Mononuclear cell (primary cell): Measurements from ENCODE around the gene DNM1. TPM values are rescaled to one million over a fixed set of nuclear protein-coding genes. Genes with fewer than 3 reads are reported as not detected.

ENCODE experiments used
- H3K27me3 ChIP-seq: 2 replicates; pipeline ENCODE4 v1.6.0; 2011; ENCODE audit warnings: low read length, control low read depth; ENCODE audit not compliant: insufficient read depth
- H3K4me1 ChIP-seq: 2 replicates; pipeline ENCODE4 v1.5.1; 2011; ENCODE audit warnings: mild to moderate bottlenecking, low read length, control low read depth; ENCODE audit not compliant: insufficient read depth
- H3K4me3 ChIP-seq: 2 replicates; pipeline ENCODE4 v1.5.1; 2011; ENCODE audit warnings: mild to moderate bottlenecking, low read length, moderate library complexity
- H3K9me3 ChIP-seq: 2 replicates; pipeline ENCODE4 v1.5.1; 2011; ENCODE audit warnings: low read depth, mild to moderate bottlenecking, control low read depth, low read length
- total RNA-seq: library from RNA; depleted of rRNA; stranded (reverse); fragments of >200 nt; gene quantifications from one replicate; pipeline ENCODE4 v1.2.3, GENCODE V29; 2012

The DNM1 gene
- total RNA-seq, 1 donor, result 1.4 TPM

DNA sequence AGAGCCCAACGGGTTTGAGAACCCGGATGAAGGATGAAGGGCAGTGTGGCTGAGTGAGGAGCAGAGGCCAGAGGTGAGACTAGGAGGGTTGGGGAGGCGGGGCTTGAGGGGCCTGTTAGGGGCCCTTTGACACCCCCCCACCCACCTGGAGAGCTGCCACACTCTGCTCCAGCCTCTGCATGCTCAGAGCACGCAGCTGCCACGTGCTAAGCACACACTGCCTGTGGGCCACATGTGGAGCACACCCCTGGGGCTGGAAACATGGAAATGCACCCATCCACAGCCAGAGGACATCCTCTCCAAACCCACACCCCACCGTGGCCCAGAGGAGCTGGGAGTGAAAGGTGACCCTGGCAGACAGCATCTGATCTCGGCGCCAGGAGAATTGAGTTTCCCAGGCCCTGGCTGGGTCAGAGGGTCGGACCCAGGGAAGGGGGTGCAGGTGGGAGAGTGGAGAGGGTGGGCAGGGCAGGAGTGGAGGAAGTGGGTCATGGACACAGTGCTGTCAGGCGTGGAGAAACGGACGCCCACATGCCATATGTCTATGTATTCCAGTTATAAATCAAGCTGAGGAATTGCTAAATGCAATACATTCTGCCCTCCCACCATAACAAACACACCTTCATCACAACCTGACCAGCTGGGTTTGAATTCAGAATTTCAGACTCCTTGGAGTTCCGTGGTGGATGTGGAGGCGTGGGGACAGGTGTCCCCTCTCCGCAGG, 5.9 kb downstream of the DNM1 start:
- Histone ChIP-seq H3K4me1 (peaks cover 7% of the 10 kb centered on the region), H3K27me3 (peaks cover 8% of the 10 kb centered on the region)

DNA sequence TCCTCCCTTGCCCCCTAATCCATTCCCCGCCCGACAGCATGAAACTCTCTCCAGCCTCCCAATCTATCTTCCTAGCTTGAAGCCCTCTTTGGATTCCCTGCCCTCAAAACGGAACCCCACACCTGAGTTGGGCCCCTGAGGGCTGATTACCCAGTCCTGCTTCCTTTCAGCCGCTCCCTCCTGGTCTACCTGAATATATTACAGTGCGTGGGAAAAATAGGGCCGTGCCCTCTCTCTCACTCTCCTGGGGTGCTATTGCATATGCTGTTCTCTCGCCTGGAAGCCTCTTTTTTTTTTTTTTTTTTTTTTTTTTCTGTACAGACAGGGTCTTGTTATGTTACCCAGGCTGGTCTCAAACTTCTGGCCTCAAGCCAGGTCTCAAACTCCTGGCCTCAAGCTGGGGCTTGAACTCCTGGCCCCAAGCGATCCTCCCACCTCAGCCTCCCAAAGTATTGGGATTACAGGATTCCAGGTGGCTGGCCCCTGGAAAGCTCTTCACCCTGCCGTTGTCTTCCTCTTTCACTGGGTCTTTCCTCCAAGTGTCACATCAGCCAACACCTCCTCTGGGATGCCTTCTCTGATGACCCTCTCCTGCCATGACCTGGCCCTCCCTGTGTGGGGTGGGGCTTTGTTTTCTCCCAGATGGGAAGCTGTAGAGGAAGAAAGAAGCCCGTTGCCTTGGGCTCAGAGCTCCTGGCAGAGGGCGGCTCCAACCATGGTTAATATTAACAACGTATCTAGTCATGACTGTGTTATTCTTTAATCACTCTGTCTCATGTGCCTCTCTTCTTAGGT, 8.2 kb downstream of the DNM1 start:
- Histone ChIP-seq H3K4me3 (no peak overlapping the region), H3K27me3 (no peaks in the 10 kb centered on the region), H3K9me3 (no peaks in the 10 kb centered on the region), H3K4me1 (peaks cover 3% of the 10 kb centered on the region)

More for the DNA sequence above, 5.9 kb downstream of the DNM1 start:
- H3K4me3 ChIP-seq, result no peak overlapping the region
- no peaks in the 10 kb centered on the region for H3K9me3 ChIP-seq

DNA sequence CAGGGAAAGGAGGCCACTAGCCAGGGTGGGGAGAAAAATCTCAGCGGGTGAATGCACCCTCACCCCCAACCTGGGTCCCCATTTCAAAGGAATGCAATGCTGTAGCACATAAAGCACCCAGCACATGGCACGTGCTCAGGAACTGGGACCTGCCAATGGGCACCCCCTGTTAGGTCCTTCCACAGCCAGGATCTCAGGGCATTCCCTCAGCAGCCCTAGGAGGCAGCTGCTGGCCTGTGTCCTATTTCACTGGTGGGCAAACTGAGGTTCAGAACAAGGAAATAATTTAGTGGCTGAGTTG, 8.8 kb downstream of the DNM1 start:
- Histone ChIP-seq H3K4me3 (no peak overlapping the region), H3K27me3 (no peaks in the 10 kb centered on the region), H3K9me3 (no peaks in the 10 kb centered on the region), H3K4me1 (peaks cover 3% of the 10 kb centered on the region)

DNA sequence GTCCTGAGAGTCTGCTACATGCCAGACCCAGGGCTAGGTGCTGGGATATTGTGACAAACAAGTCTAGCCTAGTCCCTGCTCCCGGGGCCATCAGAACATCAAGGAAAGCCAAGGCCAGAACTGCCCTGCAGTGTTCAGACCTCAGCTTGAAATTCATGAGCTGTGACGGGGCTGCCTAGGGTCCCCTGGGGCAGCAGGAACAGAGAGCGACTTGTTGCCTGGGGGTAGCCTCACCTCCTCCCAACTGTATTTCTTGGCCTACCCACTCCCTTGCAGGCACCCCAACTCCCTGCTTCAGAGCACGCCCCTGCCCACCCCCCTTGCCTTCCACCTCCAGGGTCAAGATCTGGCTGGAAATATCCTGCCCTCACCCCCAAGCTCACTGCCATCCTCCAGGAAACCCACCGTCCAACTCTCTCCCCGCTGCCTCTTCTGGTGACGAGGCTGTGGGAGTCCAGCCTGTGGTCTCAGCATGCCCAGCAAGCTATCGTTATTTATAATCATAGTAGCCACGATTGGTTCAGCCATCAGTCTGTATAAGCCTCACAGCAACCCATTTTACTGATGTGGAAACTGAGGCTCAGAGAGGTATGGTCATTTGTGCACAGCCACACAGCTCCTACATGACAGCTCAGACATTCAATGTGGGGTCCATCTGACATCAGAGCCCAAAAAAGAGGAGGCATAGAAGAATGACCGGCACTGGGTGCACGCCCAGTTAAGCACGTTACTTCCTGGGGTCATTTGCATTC, 10.7 kb downstream of the DNM1 start:
- no peak overlapping the region for H3K4me3 ChIP-seq

DNA sequence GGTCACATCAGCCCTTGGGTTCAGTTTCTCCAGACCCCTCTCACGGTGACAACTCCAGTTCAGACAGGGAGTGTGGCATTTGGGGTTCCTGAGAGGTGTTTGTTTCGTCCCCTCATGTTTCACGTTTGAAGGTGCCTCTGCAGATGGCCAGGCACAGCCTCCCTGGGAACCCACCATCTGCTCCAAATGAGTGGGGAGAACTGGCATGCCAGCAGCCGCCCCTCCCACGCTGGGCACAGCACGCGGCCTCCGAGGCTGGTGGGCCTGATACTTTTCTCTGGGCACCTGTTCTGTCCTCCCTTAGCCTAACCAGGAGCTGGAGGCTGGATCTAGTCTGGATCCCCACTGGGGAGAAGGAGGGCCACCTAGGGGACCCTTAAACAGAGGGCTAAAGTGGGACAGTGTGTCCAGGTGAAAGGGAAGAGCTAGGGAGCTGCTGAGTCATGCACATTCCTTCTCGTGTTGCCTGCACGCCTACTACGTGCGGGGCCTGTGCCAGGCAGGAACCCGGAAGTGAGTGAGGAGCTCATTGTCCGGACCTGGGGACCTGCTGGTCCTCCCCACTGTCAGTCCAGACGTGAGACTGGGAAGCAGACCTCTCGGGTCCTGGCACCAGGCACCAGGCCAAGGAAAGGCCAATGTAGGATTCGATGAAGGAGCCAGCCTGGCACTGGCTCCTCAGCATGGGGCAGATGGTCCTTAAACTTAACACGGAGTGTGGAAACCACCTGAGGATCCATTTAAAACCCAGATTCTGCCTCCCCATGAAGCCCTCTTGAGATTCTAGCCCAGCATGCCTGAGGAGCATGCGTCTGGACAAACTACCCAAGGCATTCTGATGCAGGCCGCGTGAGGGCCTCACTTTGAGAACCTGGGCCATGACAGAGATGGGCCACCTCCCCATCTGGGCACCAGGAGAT, 11.7 kb downstream of the DNM1 start:
- Histone ChIP-seq H3K4me3 (no peak overlapping the region), H3K4me1 (peaks cover 17% of the 10 kb centered on the region), H3K27me3 (no peaks in the 10 kb centered on the region), H3K9me3 (no peaks in the 10 kb centered on the region)

More for the DNA sequence above, 10.7 kb downstream of the DNM1 start:
- Histone ChIP-seq H3K27me3 (no peaks in the 10 kb centered on the region), H3K4me1 (peaks cover 15% of the 10 kb centered on the region), H3K9me3 (no peaks in the 10 kb centered on the region)

DNA sequence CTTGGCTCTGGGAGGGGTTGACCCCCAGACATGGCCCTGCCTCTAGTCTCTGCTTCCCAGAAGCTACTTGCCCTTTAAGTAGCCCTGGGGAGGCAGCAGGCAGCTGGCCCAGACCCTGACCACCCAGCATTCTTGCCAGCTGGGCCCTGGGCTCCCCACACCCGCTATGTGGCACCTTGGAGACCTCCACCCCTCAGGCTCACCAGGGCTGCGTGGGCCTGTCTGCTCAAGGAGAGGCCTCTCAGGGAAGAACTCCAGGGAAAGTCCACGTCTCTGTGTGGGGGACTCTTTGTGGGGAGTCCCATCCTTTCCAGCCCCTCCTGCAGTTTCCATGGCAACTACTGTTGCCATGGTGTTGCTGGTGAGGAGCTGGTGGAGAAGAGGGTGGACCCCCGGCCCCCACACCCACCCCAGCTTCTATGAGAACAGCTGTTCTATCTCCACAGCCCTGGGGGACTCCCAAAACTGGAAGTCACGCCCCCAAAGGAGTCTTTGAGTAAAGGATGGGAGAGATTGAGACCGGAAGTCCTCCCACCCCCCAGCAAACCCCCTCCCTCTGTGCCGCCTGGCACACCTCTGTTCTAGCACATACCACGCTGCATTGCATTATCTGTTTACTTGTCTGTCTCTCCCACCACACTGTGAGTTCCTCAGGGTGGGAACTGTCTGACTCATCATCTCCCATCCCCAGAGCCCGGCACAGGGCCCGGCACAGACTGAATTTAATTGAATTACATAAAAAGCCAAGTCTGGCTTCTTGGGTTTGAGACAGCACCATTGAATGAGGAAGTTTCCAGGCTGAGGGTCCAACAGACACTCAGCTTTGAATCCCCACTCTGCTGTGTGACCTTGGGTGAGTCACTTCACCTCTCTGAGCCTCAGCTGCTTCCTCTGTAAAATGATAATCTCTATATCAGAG, 12.6 kb downstream of the DNM1 start:
- H3K9me3 ChIP-seq, result no peaks in the 10 kb centered on the region
- H3K27me3 ChIP-seq, result no peaks in the 10 kb centered on the region
- H3K4me3 ChIP-seq, result no peak overlapping the region
- peaks cover 17% of the 10 kb centered on the region for H3K4me1 ChIP-seq

DNA sequence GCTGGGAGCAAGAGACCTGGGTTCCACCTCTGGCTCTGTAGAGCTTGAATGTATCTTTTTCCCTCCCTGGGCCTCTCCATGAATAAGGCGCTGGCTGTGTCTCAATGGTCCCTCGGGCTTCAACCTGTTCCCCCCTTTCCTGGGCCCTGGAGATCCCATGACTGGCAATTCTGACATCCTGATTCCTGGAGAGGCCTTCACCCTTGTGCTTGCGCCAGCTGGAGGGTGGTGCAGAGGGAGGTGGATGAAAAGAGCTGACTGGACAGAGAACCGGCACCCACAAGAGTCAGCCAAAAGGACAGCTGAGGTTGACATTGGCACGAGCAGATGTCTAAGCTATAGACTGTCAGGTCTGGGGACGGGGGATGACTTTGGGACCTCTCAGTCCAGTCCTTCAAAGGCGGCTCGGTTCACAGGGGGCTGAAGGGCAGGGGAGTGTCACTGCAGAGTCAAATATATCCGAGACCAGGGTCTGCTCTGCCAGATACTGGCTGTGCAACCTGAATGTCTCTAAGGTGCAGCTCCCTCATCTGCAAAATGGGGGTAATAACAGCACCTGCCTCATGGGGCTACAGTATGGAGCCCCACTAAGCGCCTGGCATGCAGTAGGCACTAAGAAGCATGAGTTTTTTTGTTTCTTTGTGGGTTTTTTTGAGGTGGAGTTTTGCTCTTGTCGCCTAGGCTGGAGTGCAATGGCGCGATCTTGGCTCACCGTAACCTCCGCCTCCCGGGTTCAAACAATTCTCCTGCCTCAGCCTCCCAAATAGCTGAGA, 13.8 kb downstream of the DNM1 start:
- Histone ChIP-seq H3K27me3 (no peaks in the 10 kb centered on the region), H3K4me3 (no peak overlapping the region), H3K4me1 (peaks cover 17% of the 10 kb centered on the region), H3K9me3 (no peaks in the 10 kb centered on the region)

DNA sequence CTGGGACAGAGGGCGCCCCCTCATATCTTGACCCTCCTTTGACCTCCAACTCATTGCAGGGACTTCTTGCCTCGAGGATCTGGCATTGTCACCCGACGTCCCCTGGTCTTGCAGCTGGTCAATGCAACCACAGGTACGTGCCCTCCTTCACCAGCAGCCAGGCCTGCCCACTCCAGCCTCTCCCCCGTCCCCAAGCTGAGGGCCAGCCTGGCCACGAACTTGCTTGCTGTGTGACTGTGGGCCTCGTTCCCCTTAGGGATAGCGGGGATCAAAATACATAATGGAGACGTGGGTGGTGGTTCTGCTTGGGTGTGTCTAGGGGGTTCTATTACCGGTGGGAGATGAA, 15.0 kb downstream of the DNM1 start:
- Histone ChIP-seq H3K27me3 (no peaks in the 10 kb centered on the region), H3K4me3 (peak overlapping the region; percentile 33), H3K4me1 (peaks cover 17% of the 10 kb centered on the region), H3K9me3 (no peaks in the 10 kb centered on the region)

DNA sequence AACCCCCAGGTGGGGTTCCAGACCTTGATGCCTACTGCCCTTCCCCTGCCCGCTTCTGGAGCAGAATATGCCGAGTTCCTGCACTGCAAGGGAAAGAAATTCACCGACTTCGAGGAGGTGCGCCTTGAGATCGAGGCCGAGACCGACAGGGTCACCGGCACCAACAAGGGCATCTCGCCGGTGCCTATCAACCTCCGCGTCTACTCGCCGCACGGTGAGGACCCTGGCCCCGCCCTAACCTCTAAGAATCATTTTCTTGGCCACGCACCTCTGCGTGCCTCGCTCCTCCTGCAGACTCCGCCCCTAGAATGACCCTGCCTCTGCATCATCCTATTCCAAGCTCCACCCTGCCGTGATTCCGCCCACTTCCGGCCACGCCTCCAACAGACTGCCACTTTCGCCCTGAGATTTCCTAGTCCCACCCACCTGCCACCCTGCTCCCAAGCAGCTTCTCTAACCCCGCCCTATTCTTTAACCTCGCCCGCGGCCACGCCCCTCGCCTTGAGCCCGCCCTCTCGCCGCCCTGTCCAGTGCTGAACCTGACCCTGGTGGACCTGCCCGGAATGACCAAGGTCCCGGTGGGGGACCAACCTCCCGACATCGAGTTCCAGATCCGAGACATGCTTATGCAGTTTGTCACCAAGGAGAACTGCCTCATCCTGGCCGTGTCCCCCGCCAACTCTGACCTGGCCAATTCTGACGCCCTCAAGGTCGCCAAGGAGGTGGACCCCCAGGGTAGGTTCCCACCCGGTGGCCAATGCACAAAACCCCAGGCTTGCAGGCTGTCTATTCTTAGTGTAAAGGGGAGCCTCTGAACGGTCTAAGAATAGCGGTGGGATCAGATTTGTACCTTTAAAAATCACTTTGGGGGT, 15.6 kb downstream of the DNM1 start:
- Histone ChIP-seq H3K4me3 (peak overlapping the region; percentile 33), H3K27me3 (no peaks in the 10 kb centered on the region)

DNA sequence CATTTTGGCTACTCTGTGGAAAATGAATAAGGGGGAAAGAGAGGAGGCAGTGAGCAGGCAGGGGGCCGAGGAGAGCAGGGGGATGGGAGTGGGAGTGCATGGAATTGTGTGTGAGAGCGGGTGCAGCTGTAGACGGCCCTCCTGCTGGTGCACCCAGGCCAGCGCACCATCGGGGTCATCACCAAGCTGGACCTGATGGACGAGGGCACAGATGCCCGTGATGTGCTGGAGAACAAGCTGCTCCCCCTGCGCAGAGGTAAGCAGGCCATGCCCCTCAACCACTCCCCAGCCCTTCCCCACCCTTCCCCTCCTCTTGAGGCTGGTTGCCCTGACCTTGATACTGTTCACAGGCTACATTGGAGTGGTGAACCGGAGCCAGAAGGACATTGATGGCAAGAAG, 16.7 kb downstream of the DNM1 start:
- no peaks in the 10 kb centered on the region for H3K9me3 ChIP-seq
- H3K27me3 ChIP-seq, result no peaks in the 10 kb centered on the region
- peaks cover 17% of the 10 kb centered on the region for H3K4me1 ChIP-seq
- no peak overlapping the region for H3K4me3 ChIP-seq

More for the DNA sequence above, 15.6 kb downstream of the DNM1 start:
- Histone ChIP-seq H3K9me3 (no peaks in the 10 kb centered on the region), H3K4me1 (peaks cover 17% of the 10 kb centered on the region)

DNA sequence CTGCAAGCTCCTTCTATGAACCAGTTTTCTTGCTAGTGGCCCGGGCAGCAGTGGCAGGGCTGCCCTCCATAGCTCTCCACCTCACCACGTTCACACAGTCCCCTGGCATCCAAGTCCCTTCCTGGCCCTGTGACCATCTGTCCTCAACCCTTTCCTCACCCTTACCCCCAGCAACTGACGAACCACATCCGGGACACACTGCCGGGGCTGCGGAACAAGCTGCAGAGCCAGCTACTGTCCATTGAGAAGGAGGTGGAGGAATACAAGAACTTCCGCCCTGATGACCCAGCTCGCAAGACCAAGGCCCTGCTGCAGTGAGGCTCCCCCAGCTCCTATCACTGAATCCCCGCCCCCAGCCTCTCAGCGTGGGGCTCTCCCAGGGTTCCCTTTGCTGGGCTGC, 18.8 kb downstream of the DNM1 start:
- H3K4me1 ChIP-seq, result peaks cover 17% of the 10 kb centered on the region
- no peaks in the 10 kb centered on the region for H3K27me3 ChIP-seq
- H3K4me3 ChIP-seq, result no peak overlapping the region
- no peaks in the 10 kb centered on the region for H3K9me3 ChIP-seq

DNA sequence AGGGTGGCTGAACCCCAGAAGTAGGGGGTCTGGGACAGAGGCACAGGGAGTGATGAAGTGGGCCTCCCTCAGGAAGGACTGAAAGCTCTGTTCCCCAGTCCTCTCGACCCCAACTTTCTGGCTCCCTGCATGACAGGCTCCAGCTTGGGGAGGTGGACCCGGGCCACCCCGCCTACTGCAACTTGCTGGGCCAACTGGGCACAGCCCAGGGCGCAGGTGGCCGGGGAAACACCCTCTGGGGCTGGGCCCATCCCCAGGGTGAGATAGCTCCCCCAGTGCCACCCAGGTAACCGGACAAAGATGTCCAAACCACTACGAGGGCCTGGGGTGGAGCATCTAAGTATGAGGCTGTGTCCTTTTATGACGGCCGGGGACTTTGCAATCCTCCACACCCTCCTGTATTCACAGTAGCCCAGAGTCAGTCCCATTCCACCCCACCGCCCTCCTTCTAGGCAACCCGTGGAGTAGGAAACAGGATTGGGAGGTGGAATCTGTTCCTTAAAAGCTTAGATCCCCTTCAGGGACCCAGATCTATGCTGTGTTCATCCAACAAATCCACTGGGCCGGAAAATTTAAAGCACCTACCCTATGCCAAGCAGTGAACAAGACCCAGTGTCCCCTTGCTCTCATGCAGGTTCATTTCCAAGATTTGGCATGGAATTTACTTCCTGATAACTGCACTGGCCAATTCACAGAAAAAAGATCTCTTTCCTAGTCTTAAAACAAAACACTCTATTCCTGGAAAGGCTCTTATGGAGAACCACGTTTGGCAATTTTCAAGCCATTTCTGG, 19.9 kb downstream of the DNM1 start:
- Histone ChIP-seq H3K9me3 (no peaks in the 10 kb centered on the region), H3K4me3 (no peak overlapping the region), H3K27me3 (no peaks in the 10 kb centered on the region), H3K4me1 (peaks cover 11% of the 10 kb centered on the region)
